Lower leg skin (tissue), 3 donors: Measurements from ENCODE around the gene ACTN4.

Experiments
- CTCF ChIP-seq, 3 donors: fragments of 450-650 bp; IDR thresholded peaks; one replicate each; pipeline ENCODE4 v1.5.1; 2016; ENCODE audit warnings: antibody characterized with exemption in 3 of 3, mild to moderate bottlenecking in 3 of 3, moderate library complexity in 2 of 3
- POLR2A ChIP-seq, 2 donors: fragments of 450-650 bp; IDR thresholded peaks; one replicate each; pipeline ENCODE4 v1.6.1; 2016 to 2017; ENCODE audit warnings: antibody characterized with exemption in 2 of 2, mild to moderate bottlenecking in 1 of 2, moderate library complexity in 1 of 2

GRCh38 chr19:38693380-38694223, 46.2 kb downstream of the ACTN4 start:
- TF ChIP-seq CTCF (IDR thresholded peaks at IDR 0.05) = no peak
- TF ChIP-seq POLR2A (IDR thresholded peaks at IDR 0.05) = no peak
